ENCODE results near the gene SRRM2.

SRRM2 gene

DNA sequence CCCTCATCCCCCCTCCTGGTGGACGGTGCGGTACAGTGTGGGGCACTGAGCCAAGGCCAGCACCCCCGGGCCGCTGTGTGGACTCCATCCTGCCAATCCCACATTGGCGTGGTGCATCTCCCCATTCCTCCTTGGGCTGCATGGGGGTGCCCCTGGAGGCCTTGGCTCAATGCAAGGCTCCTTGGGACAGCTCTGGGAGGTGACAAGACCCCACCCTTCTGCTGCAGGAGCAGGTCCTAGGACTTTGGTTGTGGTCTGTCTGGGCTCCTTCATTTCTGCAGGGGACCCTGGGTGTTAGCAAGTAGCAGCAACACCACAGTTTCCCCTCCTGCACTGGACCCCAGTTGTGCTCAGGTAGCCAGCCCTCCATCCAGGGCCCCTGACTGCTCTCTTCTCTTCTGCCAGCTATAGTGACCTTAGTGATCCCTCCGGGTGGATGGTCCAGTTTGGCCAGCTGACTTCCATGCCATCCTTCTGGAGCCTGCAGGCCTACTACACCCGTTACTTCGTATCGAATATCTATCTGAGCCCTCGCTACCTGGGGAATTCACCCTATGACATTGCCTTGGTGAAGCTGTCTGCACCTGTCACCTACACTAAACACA is 65.9 kb downstream of the SRRM2 start:
- TF ChIP-seq, protein P1, sequence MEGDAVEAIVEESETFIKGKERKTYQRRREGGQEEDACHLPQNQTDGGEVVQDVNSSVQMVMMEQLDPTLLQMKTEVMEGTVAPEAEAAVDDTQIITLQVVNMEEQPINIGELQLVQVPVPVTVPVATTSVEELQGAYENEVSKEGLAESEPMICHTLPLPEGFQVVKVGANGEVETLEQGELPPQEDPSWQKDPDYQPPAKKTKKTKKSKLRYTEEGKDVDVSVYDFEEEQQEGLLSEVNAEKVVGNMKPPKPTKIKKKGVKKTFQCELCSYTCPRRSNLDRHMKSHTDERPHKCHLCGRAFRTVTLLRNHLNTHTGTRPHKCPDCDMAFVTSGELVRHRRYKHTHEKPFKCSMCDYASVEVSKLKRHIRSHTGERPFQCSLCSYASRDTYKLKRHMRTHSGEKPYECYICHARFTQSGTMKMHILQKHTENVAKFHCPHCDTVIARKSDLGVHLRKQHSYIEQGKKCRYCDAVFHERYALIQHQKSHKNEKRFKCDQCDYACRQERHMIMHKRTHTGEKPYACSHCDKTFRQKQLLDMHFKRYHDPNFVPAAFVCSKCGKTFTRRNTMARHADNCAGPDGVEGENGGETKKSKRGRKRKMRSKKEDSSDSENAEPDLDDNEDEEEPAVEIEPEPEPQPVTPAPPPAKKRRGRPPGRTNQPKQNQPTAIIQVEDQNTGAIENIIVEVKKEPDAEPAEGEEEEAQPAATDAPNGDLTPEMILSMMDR (IDR thresholded peaks at IDR 0.05) = no peak
- H3K4me3 ChIP-seq = no peak overlapping the region
- no peak for DNase-seq (ENCODE audit: low spot score)
- H3K27ac ChIP-seq = no peak overlapping the region

DNA sequence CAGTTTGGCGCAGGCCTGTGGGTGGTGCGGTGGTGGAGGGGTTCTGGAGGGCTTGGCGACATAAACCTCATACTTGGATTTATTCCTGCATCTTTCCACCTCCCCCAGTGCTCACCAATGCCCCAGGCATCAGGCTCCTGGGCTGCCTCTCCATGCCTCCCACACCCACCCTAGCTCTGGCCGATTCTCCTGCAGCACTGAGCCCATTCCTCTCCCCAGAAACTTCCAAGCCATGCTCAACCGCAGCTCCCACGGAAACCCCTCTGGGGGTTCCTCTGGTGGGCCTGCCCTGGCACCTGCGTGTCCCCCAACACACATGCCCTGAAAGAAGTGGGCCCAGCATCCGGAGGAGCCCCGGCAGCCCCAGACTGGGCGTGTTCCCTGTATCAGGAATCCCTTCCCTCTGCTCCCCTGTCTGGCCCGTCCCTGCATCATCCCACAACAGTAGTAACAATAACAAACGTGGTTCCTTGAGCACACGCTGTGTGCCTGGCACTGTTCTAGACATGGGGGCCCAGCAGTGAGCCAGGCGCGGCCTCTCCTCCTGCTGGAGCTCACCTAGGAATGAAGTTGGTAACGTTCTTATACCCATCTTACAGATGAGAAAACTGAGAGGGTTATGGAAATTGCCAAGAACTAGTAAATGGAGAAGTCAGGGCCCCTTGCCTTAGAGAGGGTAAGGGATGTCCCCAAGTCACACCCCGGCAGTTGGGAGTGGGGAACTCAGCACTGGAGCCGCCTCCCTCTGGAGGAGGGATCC is 66.9 kb downstream of the SRRM2 start:
- Histone ChIP-seq H3K4me3 (no peak overlapping the region), H3K27ac (no peak overlapping the region)
- DNase-seq (ENCODE audit: low spot score) = no peak
- TF ChIP-seq, protein P1 (IDR thresholded peaks at IDR 0.05) = no peak

DNA sequence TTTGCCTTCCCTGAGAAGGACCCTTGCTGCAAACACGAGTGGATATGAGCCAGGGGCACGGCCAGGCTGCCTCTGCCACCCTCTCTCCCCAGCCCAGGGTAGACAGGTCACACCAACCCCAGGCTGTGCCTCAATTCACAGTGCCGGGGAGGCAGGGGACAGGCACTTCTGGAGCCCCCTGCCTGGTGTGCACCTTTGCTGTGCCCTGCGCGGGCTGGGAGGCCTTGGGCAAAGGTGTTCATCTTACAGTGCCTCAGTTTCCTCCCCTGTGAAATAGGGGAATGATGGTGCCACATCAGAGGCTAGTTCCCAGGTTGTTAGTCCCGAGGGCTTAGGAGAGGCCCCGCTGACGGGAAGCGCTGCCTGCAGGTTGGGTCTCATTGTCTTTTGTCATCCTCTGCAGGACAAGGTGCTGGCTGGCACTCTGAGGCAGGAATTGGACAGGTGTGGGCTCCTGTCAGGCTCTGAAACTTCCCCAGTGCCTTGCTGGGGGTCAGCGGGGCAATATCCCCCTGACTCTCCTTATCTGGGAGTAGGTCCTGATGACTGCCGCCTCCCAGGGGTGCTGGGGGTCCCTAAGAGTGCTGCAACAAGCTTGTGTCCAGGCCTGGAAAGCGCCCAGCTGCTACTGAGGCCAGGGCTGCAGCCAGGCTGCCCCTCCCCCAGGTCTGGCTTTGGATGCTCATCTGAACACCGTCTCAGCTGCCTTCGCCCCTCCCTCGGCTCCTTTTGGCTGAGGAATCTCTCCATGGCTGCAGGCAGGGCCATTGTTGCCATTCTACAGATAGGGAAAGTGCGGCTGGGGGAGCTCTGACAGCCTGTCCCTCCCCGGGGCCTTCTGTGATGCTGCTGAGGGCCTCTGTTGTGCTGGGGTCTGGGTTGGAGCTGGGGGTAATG is 67.7 kb downstream of the SRRM2 start:
- Histone ChIP-seq H3K27ac (no peak overlapping the region), H3K4me3 (no peak overlapping the region)
- DNase-seq (ENCODE audit: low spot score) = no peak
- TF ChIP-seq, protein P1 (IDR thresholded peaks at IDR 0.05) = no peak
